HCT116 (cell line): Measurements from ENCODE around the gene RBM47. TPM values are rescaled to one million over a fixed set of nuclear protein-coding genes. Genes with fewer than 3 reads are reported as not detected.

Experiments used
- ATAC-seq: fragments of 200-7000 bp; cut with Tn5 transposase; 2 replicates; pipeline ENCODE4 v1.9.1; 2020; ENCODE audit warnings: mild to moderate bottlenecking, moderate library complexity
- BruUV-seq: library from RNA; stranded (reverse); fragments of 400-500 nt; replicated peaks from 2 replicates; lab custom pipeline; 2021; lab: Mats Ljungman, UMichigan
- CTCF ChIA-PET: fragments of 300-600 bp; sonication (Branson Sonifier 250); formaldehyde crosslinking; loops from one replicate; lab custom pipeline; 2021; ENCODE audit warnings: antibody characterized with exemption; lab: Charles Lee
- POLR2A ChIA-PET: fragments of 300-600, 350-600 bp; sonication (Branson Sonifier 250); formaldehyde crosslinking; loops from one replicate; lab custom pipeline; 2021; ENCODE audit warnings: antibody characterized with exemption; lab: Charles Lee
- RAD21 ChIA-PET, 2 experiments: fragments of 300-600 bp; sonication (Branson Sonifier 250); formaldehyde crosslinking; loops; one replicate each; lab custom pipeline; 2023; ENCODE audit warnings: low total read pairs in 2 of 2; ENCODE audit not compliant: uncharacterized antibody in 2 of 2, unreplicated experiment in 2 of 2, low non-redundant PET in 1 of 2; lab: Charles Lee
- DNase-seq: peaks from one replicate; pipeline ENCODE4 v3.0.0-alpha.2; 2010; ENCODE audit warnings: low read depth, low spot score
- H2AFZ ChIP-seq: fragments of 200-600 bp; shearing (Covaris generic), sonication (generic); 2 replicates; pipeline ENCODE4 v1.6.1; 2017; ENCODE audit warnings: low read depth, mixed run types, mixed read lengths, antibody characterized with exemption, low read length; ENCODE audit not compliant: poor library complexity, severe bottlenecking
- H3K27ac ChIP-seq: 2 replicates; pipeline ENCODE4 v1.5.1; 2012; ENCODE audit warnings: low read depth, low read length
- H3K27me3 ChIP-seq: fragments of 200-600 bp; sonication (generic); 2 replicates; pipeline ENCODE4 v1.6.1; 2016; ENCODE audit warnings: mixed run types, low read length, mixed read lengths; ENCODE audit not compliant: insufficient read depth
- H3K36me3 ChIP-seq, 2 experiments: fragments of 200-500 bp in 1 of 2; fragments of 200-600 bp in 1 of 2; sonication (Bioruptor generic) in 1 of 2; sonication (generic) in 1 of 2; 2 replicates each; pipeline versions ENCODE4 v1.5.1 to v1.6.1; 2014 to 2016; ENCODE audit warnings: low read length in 2 of 2, inconsistent platforms in 1 of 2, mixed read lengths in 1 of 2, mixed run types in 1 of 2; ENCODE audit not compliant: insufficient read depth in 2 of 2, control insufficient read depth in 1 of 2
- H3K4me1 ChIP-seq, 2 experiments: fragments of 200-600 bp in 1 of 2; sonication (generic) in 1 of 2; 2 replicates each; pipeline versions ENCODE4 v1.5.1 to v1.6.1; 2012 to 2017; ENCODE audit warnings: low read length in 2 of 2, inconsistent platforms in 1 of 2, mild to moderate bottlenecking in 1 of 2, mixed read lengths in 1 of 2, mixed run types in 1 of 2, moderate library complexity in 1 of 2; ENCODE audit not compliant: insufficient read depth in 2 of 2, control insufficient read depth in 1 of 2
- H3K4me2 ChIP-seq: fragments of 200-600 bp; sonication (generic); 2 replicates; pipeline ENCODE4 v1.6.1; 2017; ENCODE audit warnings: mixed run types, low read length, mixed read lengths
- H3K4me3 ChIP-seq, 2 experiments: fragments of 200-600 bp in 1 of 2; sonication (generic) in 1 of 2; replicated peaks in 1 of 2; 2 replicates each; pipeline ENCODE4 v1.5.1; 2011 to 2016; ENCODE audit warnings: low read length in 2 of 2, control low read depth in 1 of 2, low read depth in 1 of 2, mild to moderate bottlenecking in 1 of 2, mixed read lengths in 1 of 2, mixed run types in 1 of 2
- H3K79me2 ChIP-seq: fragments of 200-600 bp; sonication (generic); 2 replicates; pipeline ENCODE4 v1.6.1; 2017; ENCODE audit warnings: mild to moderate bottlenecking, mixed run types, low read length, moderate library complexity, mixed read lengths; ENCODE audit not compliant: insufficient read depth
- H3K9ac ChIP-seq: fragments of 200-600 bp; sonication (generic); 2 replicates; pipeline ENCODE4 v1.6.1; 2016; ENCODE audit warnings: low read length, mixed read lengths
- H3K9me2 ChIP-seq: fragments of 200-600 bp; sonication (generic), shearing (Covaris generic); 2 replicates; pipeline ENCODE4 v1.6.1; 2017; ENCODE audit warnings: mixed run types, mild to moderate bottlenecking, moderate library complexity; ENCODE audit not compliant: insufficient read depth
- H3K9me3 ChIP-seq, 2 experiments: fragments of 200-500 bp in 1 of 2; fragments of 200-600 bp in 1 of 2; sonication (Bioruptor generic) in 1 of 2; sonication (generic) in 1 of 2; 2 replicates each; pipeline ENCODE4 v1.6.1; 2014 to 2017; ENCODE audit warnings: low read length in 2 of 2, mixed read lengths in 2 of 2, inconsistent platforms in 1 of 2, low read depth in 1 of 2, mild to moderate bottlenecking in 1 of 2, mixed run types in 1 of 2, moderate library complexity in 1 of 2; ENCODE audit not compliant: control insufficient read depth in 1 of 2, insufficient read depth in 1 of 2
- H4K20me1 ChIP-seq: fragments of 200-600 bp; sonication (generic), shearing (Covaris generic); 2 replicates; pipeline ENCODE4 v1.6.1; 2017; ENCODE audit warnings: mixed run types, mild to moderate bottlenecking, moderate library complexity; ENCODE audit not compliant: insufficient read depth
- CBX3 ChIP-seq: IDR thresholded peaks from 2 replicates; pipeline ENCODE4 v1.6.1; 2012; ENCODE audit warnings: low read depth
- CTCF ChIP-seq, 3 experiments: fragments of 200-600 bp in 1 of 3; sonication (generic) in 1 of 3; IDR thresholded peaks in 2 of 3; conservative IDR thresholded peaks in 1 of 3; 2 replicates each; pipeline ENCODE4 v1.5.1; 2012 to 2017; ENCODE audit warnings: low read depth in 2 of 3, low read length in 2 of 3, antibody characterized with exemption in 1 of 3, borderline replicate concordance in 1 of 3, control low read depth in 1 of 3, mild to moderate bottlenecking in 1 of 3, mixed read lengths in 1 of 3, mixed run types in 1 of 3, moderate library complexity in 1 of 3; ENCODE audit not compliant: insufficient read depth in 1 of 3
- EGR1 ChIP-seq: IDR thresholded peaks from 2 replicates; pipeline ENCODE4 v1.6.1; 2012; ENCODE audit warnings: low read depth
- ELF1 ChIP-seq: IDR thresholded peaks from 2 replicates; pipeline ENCODE4 v1.6.1; 2012; ENCODE audit warnings: low read depth, borderline replicate concordance
- EZH2 ChIP-seq: fragments of 200-600 bp; sonication (generic); IDR thresholded peaks from 2 replicates; pipeline ENCODE4 v1.6.1; 2017; ENCODE audit warnings: antibody characterized with exemption, mixed run types
- EZH2phosphoT487 ChIP-seq: fragments of 200-600 bp; IDR thresholded peaks from 2 replicates; pipeline ENCODE4 v1.6.1; 2018; ENCODE audit warnings: antibody characterized with exemption, borderline replicate concordance
- REST ChIP-seq: IDR thresholded peaks from 2 replicates; pipeline ENCODE4 v1.6.1; 2012; ENCODE audit warnings: low read depth
- SIN3A ChIP-seq: IDR thresholded peaks from 2 replicates; pipeline ENCODE4 v1.6.1; 2012; ENCODE audit warnings: low read depth
- SRF ChIP-seq: IDR thresholded peaks from 2 replicates; pipeline ENCODE4 v1.6.1; 2012; ENCODE audit warnings: low read depth
- ZBTB33 ChIP-seq: IDR thresholded peaks from 2 replicates; pipeline ENCODE4 v1.6.1; 2011; ENCODE audit warnings: mild to moderate bottlenecking, low read length, moderate library complexity; ENCODE audit not compliant: insufficient replicate concordance; ENCODE audit errors: extremely low read depth
- ZNF274 ChIP-seq: fragments of 200-500 bp; sonication (Bioruptor generic); IDR thresholded peaks from 2 replicates; pipeline ENCODE4 v1.6.1; 2014; ENCODE audit warnings: mild to moderate bottlenecking, low read depth, low read length, inconsistent platforms
- intact Hi-C: fragments of 100-400 bp; cut with micrococcal nuclease; formaldehyde crosslinking; loops from 2 replicates; pipeline ENCODE4 v1.10.0; 2022
- total RNA-seq: library from RNA; stranded (reverse); gene quantifications from one replicate; pipeline ENCODE4 v1.2.1, GENCODE V29; 2021; ENCODE audit not compliant: unreplicated experiment

The RBM47 gene
- total RNA-seq, 1 experiment from 2014 or later: 22.2 TPM

GRCh38 chr4:40473578-40474388 lies 155.9 kb downstream of the RBM47 start:
- BruUV-seq: no TSS peak
- ChIA-PET RAD21 (no interaction called here), POLR2A (no interaction called here), CTCF (no interaction called here)
- Histone ChIP-seq H3K9ac (no peak overlapping the region), H3K36me3 (no peaks in the 10 kb centered on the region), H3K4me2 (no peak overlapping the region), H3K4me1 (peaks cover 0 to 7% of the 10 kb centered on the region in 2 experiments; a peak in 1 of 4 replicates), H2AFZ (no peak overlapping the region), H3K4me3 (no peak overlapping the region), H3K27me3 (no peaks in the 10 kb centered on the region), H3K9me2 (no peaks in the 10 kb centered on the region), H3K27ac (no peak overlapping the region), H3K9me3 (no peaks in the 10 kb centered on the region), H3K79me2 (no peaks in the 10 kb centered on the region), H4K20me1 (no peaks in the 10 kb centered on the region)
- intact Hi-C loops: no loop called here
- TF ChIP-seq CBX3 (no peak), EZH2phosphoT487 (no peak), ZBTB33 (no peak), ZNF274 (no peak), SRF (no peak), REST (no peak), SIN3A (no peak), CTCF (IDR thresholded peaks at IDR 0.05 in 2 of 3, conservative IDR thresholded peaks at IDR 0.05 in 1 of 3; ENCODE audit: borderline replicate concordance in 1 of 3, insufficient read depth in 1 of 3, low read depth in 2 of 3, low read length in 2 of 3) (no peak), EGR1 (no peak), EZH2 (no peak), ELF1 (no peak)
- DNase-seq (no peak), ATAC-seq (no peak)
